ENCODE data around the gene ADAMTS17.
"Not testable (repeated sequence)": the region's sequence is repeated elsewhere in the genome, so short reads cannot be mapped to it uniquely, and the experiment has no call there.

Gene ADAMTS17

GRCh38 chr15:100095541-100096247, 246.1 kb downstream of the ADAMTS17 start:
- FAIRE-seq: no peak

GRCh38 chr15:100094127-100094510, 247.7 kb downstream of the ADAMTS17 start:
- DNase-seq (ENCODE audit: low spot score) (no peak), FAIRE-seq (no peak)

More at GRCh38 chr15:100095541-100096247, 246.1 kb downstream of the ADAMTS17 start:
- no peak for DNase-seq (ENCODE audit: low spot score)

GRCh38 chr15:100093211-100094126, 248.3 kb downstream of the ADAMTS17 start:
- no peak for FAIRE-seq
- DNase-seq (ENCODE audit: low spot score): no peak

GRCh38 chr15:100092034-100092433, 249.7 kb downstream of the ADAMTS17 start:
- no peak for FAIRE-seq
- no peak for DNase-seq (ENCODE audit: low spot score)

GRCh38 chr15:100090411-100090810, 251.4 kb downstream of the ADAMTS17 start:
- FAIRE-seq: no peak
- DNase-seq (ENCODE audit: low spot score): no peak

- not testable (repeated sequence) for FAIRE-seq; DNase-seq (ENCODE audit: low spot score)
These were observed 257.5 kb downstream of the ADAMTS17 start for GRCh38 chr15:100084042-100084821.

- FAIRE-seq: no peak
- DNase-seq (ENCODE audit: low spot score): no peak
These were observed 258.2 kb downstream of the ADAMTS17 start for GRCh38 chr15:100083572-100083971.

- no peak for FAIRE-seq
These were observed 258.9 kb downstream of the ADAMTS17 start for GRCh38 chr15:100082761-100083402.

GRCh38 chr15:100081454-100081853, 260.3 kb downstream of the ADAMTS17 start:
- no peak for DNase-seq (ENCODE audit: low spot score)
- no peak for FAIRE-seq

More at GRCh38 chr15:100082761-100083402, 258.9 kb downstream of the ADAMTS17 start:
- DNase-seq (ENCODE audit: low spot score): no peak

- FAIRE-seq (no peak), DNase-seq (ENCODE audit: low spot score) (no peak)
These were observed 263.1 kb downstream of the ADAMTS17 start for GRCh38 chr15:100078511-100079220.

GRCh38 chr15:100075229-100075628, 266.5 kb downstream of the ADAMTS17 start:
- FAIRE-seq (no peak), DNase-seq (ENCODE audit: low spot score) (no peak)

- no peak for FAIRE-seq
- DNase-seq (ENCODE audit: low spot score): no peak
These were observed 267.8 kb downstream of the ADAMTS17 start for GRCh38 chr15:100073982-100074381.

- DNase-seq (ENCODE audit: low spot score); FAIRE-seq: not testable (repeated sequence)
These were observed 275.1 kb downstream of the ADAMTS17 start for GRCh38 chr15:100066521-100067280.

- FAIRE-seq: no peak
- DNase-seq (ENCODE audit: low spot score): no peak
These were observed 279.8 kb downstream of the ADAMTS17 start for GRCh38 chr15:100061944-100062343.

- DNase-seq (ENCODE audit: low spot score) (no peak), FAIRE-seq (no peak)
These were observed 281.4 kb downstream of the ADAMTS17 start for GRCh38 chr15:100060276-100060926.

GRCh38 chr15:100059521-100059920, 282.3 kb downstream of the ADAMTS17 start:
- FAIRE-seq (no peak), DNase-seq (ENCODE audit: low spot score) (no peak)

GRCh38 chr15:100059094-100059493, 282.7 kb downstream of the ADAMTS17 start:
- DNase-seq (ENCODE audit: low spot score) (no peak), FAIRE-seq (no peak)

- no peak for FAIRE-seq
- no peak for DNase-seq (ENCODE audit: low spot score)
These were observed 283.3 kb downstream of the ADAMTS17 start for GRCh38 chr15:100058458-100058857.

- no peak for DNase-seq (ENCODE audit: low spot score)
- no peak for FAIRE-seq
These were observed 284.5 kb downstream of the ADAMTS17 start for GRCh38 chr15:100057281-100057680.

Measured in RCC 7860 (cell line).